Gastrocnemius medialis (tissue), 4 donors: ENCODE measurements around the gene DNASE1L3.

Experiments
- POLR2A ChIP-seq, 2 donors: fragments of 450-650 bp; IDR thresholded peaks; one replicate each; pipeline ENCODE4 v1.6.1; 2017; ENCODE audit warnings: antibody characterized with exemption in 2 of 2, mild to moderate bottlenecking in 2 of 2, moderate library complexity in 2 of 2
- TF ChIP-seq, protein P1 (sequence below), 5 experiments: fragments of 450-650 bp in 3 of 5; fragments of 200-600 bp in 2 of 5; sonication (generic) in 2 of 5; IDR thresholded peaks in 4 of 5; conservative IDR thresholded peaks in 1 of 5; 1 replicate in 4 of 5; 2 replicates in 1 of 5; pipeline ENCODE4 v1.5.1; 2016 to 2019; ENCODE audit warnings: antibody characterized with exemption in 5 of 5, mild to moderate bottlenecking in 3 of 5, moderate library complexity in 3 of 5

GRCh38 chr3:58218904-58219303 is 8.1 kb upstream of the DNASE1L3 start:
- TF ChIP-seq, protein P1, sequence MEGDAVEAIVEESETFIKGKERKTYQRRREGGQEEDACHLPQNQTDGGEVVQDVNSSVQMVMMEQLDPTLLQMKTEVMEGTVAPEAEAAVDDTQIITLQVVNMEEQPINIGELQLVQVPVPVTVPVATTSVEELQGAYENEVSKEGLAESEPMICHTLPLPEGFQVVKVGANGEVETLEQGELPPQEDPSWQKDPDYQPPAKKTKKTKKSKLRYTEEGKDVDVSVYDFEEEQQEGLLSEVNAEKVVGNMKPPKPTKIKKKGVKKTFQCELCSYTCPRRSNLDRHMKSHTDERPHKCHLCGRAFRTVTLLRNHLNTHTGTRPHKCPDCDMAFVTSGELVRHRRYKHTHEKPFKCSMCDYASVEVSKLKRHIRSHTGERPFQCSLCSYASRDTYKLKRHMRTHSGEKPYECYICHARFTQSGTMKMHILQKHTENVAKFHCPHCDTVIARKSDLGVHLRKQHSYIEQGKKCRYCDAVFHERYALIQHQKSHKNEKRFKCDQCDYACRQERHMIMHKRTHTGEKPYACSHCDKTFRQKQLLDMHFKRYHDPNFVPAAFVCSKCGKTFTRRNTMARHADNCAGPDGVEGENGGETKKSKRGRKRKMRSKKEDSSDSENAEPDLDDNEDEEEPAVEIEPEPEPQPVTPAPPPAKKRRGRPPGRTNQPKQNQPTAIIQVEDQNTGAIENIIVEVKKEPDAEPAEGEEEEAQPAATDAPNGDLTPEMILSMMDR (IDR thresholded peaks at IDR 0.05 in 4 of 5, conservative IDR thresholded peaks at IDR 0.05 in 1 of 5), result no peak
- TF ChIP-seq POLR2A (IDR thresholded peaks at IDR 0.05), result no peak
